Keratinocyte (primary cell): ENCODE results near the gene TMEM260. TPM values are rescaled to one million over a fixed set of nuclear protein-coding genes. Genes with fewer than 3 reads are reported as not detected.

ENCODE experiments used
- DNase-seq: peaks from one replicate; pipeline ENCODE4 v3.0.0-alpha.2; 2011; ENCODE audit warnings: low read depth, missing footprints, low spot score
- FAIRE-seq: peaks from 2 replicates; lab custom pipeline; 2011; peaks lifted over from hg19 to GRCh38; lab: Jason Lieb, UNC
- H2AFZ ChIP-seq: 2 replicates; pipeline ENCODE4 v1.6.0; 2012; ENCODE audit warnings: low read length, control low read depth, inconsistent platforms; ENCODE audit not compliant: control insufficient read depth
- H3K27ac ChIP-seq: 2 replicates; pipeline ENCODE4 v1.5.1; 2011; ENCODE audit warnings: low read length; ENCODE audit not compliant: control insufficient read depth, insufficient read depth
- H3K27me3 ChIP-seq: 3 replicates; pipeline ENCODE4 v1.6.0; 2011; ENCODE audit warnings: low read length; ENCODE audit not compliant: control insufficient read depth, insufficient read depth; ENCODE audit errors: extremely low read depth
- H3K36me3 ChIP-seq, 2 experiments: 2 replicates in 1 of 2; 3 replicates in 1 of 2; pipeline ENCODE4 v1.5.1; 2011; ENCODE audit warnings: low read length in 2 of 2, mild to moderate bottlenecking in 1 of 2; ENCODE audit not compliant: control insufficient read depth in 2 of 2, insufficient read depth in 2 of 2; ENCODE audit errors: extremely low read depth in 1 of 2
- H3K4me1 ChIP-seq: 3 replicates; pipeline ENCODE4 v1.5.1; 2011; ENCODE audit warnings: low read length; ENCODE audit not compliant: control insufficient read depth, insufficient read depth; ENCODE audit errors: extremely low read depth
- H3K4me2 ChIP-seq: 3 replicates; pipeline ENCODE4 v1.6.0; 2011; ENCODE audit warnings: low read depth, low read length; ENCODE audit not compliant: control insufficient read depth, insufficient read depth; ENCODE audit errors: extremely low read depth
- H3K4me3 ChIP-seq, 3 experiments: fragments of 200-600 bp in 1 of 3; sonication (generic) in 1 of 3; 2 replicates in 2 of 3; 3 replicates in 1 of 3; pipeline ENCODE4 v1.5.1; 2011 to 2016; ENCODE audit warnings: low read length in 3 of 3, mild to moderate bottlenecking in 3 of 3, control low read depth in 2 of 3, inconsistent platforms in 1 of 3, low read depth in 1 of 3, mixed read lengths in 1 of 3, mixed run types in 1 of 3, moderate library complexity in 1 of 3; ENCODE audit not compliant: control insufficient read depth in 2 of 3, insufficient read depth in 2 of 3; ENCODE audit errors: extremely low read depth in 1 of 3
- H3K79me2 ChIP-seq: 2 replicates; pipeline ENCODE4 v1.6.0; 2012; ENCODE audit warnings: low read length; ENCODE audit not compliant: control insufficient read depth, insufficient read depth
- H3K9ac ChIP-seq: 3 replicates; pipeline ENCODE4 v1.6.0; 2011; ENCODE audit warnings: low read length; ENCODE audit not compliant: control insufficient read depth, insufficient read depth; ENCODE audit errors: extremely low read depth
- H3K9me1 ChIP-seq: 3 replicates; pipeline ENCODE4 v1.6.0; 2011; ENCODE audit warnings: low read length; ENCODE audit not compliant: control insufficient read depth, insufficient read depth; ENCODE audit errors: extremely low read depth
- H3K9me3 ChIP-seq: 2 replicates; pipeline ENCODE4 v1.5.1; 2012; ENCODE audit warnings: low read depth, low read length; ENCODE audit not compliant: control insufficient read depth
- H4K20me1 ChIP-seq: 3 replicates; pipeline ENCODE4 v1.6.0; 2011; ENCODE audit warnings: low read length; ENCODE audit not compliant: control insufficient read depth, insufficient read depth; ENCODE audit errors: extremely low read depth
- CTCF ChIP-seq, 3 experiments: IDR thresholded peaks in 1 of 3; conservative IDR thresholded peaks in 1 of 3; optimal IDR thresholded peaks in 1 of 3; 2 replicates in 2 of 3; 3 replicates in 1 of 3; pipeline versions ENCODE3 to v1.5.1; 2011; ENCODE audit warnings: low read length in 3 of 3, mild to moderate bottlenecking in 3 of 3, moderate library complexity in 2 of 3, control low read depth in 1 of 3, inconsistent platforms in 1 of 3; ENCODE audit not compliant: insufficient read depth in 2 of 3; ENCODE audit errors: extremely low read depth in 1 of 3
- EZH2 ChIP-seq: IDR thresholded peaks from one replicate; pipeline ENCODE4 v1.6.1; 2012; ENCODE audit warnings: inconsistent platforms, mild to moderate bottlenecking, low read length, moderate library complexity
- dilution Hi-C: fragments of 300-500 bp; cut with MboI; formaldehyde crosslinking; loops from one replicate; pipeline ENCODE4 v1.7.0; 2020; ENCODE audit warnings: low sequenced_read_pairs; ENCODE audit not compliant: extremely low pct_ligation_motif_present
- polyA minus RNA-seq, 3 experiments: library from RNA; depleted of rRNA, polyadenylated mRNA; stranded (reverse); fragments of >200 nt; gene quantifications; 1 replicate in 1 of 3; 2 replicates in 1 of 3; 3 replicates in 1 of 3; pipeline ENCODE4 v1.2.3, GENCODE V29; 2011
- polyA plus RNA-seq, 5 experiments: library from polyadenylated mRNA; depleted of rRNA in 3 of 5; stranded (reverse) in 3 of 5; stranded (forward) in 1 of 5; unstranded in 1 of 5; fragments of >200 nt; gene quantifications; 1 replicate in 1 of 5; 2 replicates in 3 of 5; 3 replicates in 1 of 5; pipeline versions ENCODE4 v1.2.1 to v1.2.3, GENCODE V29; 2011 to 2012; ENCODE audit warnings: missing spikeins in 2 of 5, low read depth in 1 of 5, low replicate concordance in 1 of 5

TMEM260 gene
- polyA plus RNA-seq (8.8 to 13.1 TPM (median 11.4 TPM) in 3 replicates), polyA minus RNA-seq (10.3 to 32.4 TPM (median 25.1 TPM) in 3 replicates)
- polyA plus RNA-seq (2011; ENCODE audit: low read depth): 2.8 TPM
- 3.2 and 7.3 TPM in 2 replicates for polyA plus RNA-seq (2011; cell fraction: cytosol; rRNA removed)
- polyA plus RNA-seq (2011; cell fraction: nucleus; rRNA removed): 20.9 and 22.1 TPM in 2 replicates
- polyA plus RNA-seq (2012; ENCODE audit: low replicate concordance): 5.8 and 7.0 TPM in 2 replicates
- polyA minus RNA-seq (2011; cell fraction: cytosol; rRNA and poly(A)+ RNA removed): 11.9 TPM
- 26.7 and 41.5 TPM in 2 replicates for polyA minus RNA-seq (2011; cell fraction: nucleus; rRNA and poly(A)+ RNA removed)

- FAIRE-seq (peak; percentile 73), DNase-seq (peak; percentile 38)
- Histone ChIP-seq H3K9ac (peak within 1 kb of the TSS; percentile 86), H3K27me3 (no peaks in the 10 kb centered on the region), H3K27ac (peak within 1 kb of the TSS; percentile 84), H4K20me1 (peaks cover 5% of the 10 kb centered on the region), H3K4me1 (peaks cover 22% of the 10 kb centered on the region), H3K36me3 (no peaks in the 10 kb centered on the region), H3K9me3 (no peaks in the 10 kb centered on the region), H2AFZ (peak within 1 kb of the TSS; percentile 83), H3K9me1 (no peaks in the 10 kb centered on the region), H3K4me3 (peak within 1 kb of the TSS; percentile 74 to 88 (median 80)), H3K79me2 (peaks cover 45% of the 10 kb centered on the region), H3K4me2 (peak within 1 kb of the TSS; percentile 92)
- dilution Hi-C loops: no loop called here
- no peak for TF ChIP-seq EZH2
- peak; percentile 86 to 93 (median 89) for TF ChIP-seq CTCF (optimal IDR thresholded peaks at IDR 0.05 in 1 of 3, IDR thresholded peaks at IDR 0.05 in 1 of 3, conservative IDR thresholded peaks at IDR 0.05 in 1 of 3; ENCODE audit: extremely low read depth in 1 of 3, insufficient read depth in 2 of 3, low read length in 3 of 3)
These were observed at the start of gene TMEM260 for GRCh38 chr14:56579345-56580220. TMEM260 (plus strand) TSS chr14:56579798; CDS start chr14:56579915, 117 bp downstream.

- TF ChIP-seq EZH2: no peak
- TF ChIP-seq CTCF (optimal IDR thresholded peaks at IDR 0.05 in 1 of 3, IDR thresholded peaks at IDR 0.05 in 1 of 3, conservative IDR thresholded peaks at IDR 0.05 in 1 of 3; ENCODE audit: extremely low read depth in 1 of 3, insufficient read depth in 2 of 3, low read length in 3 of 3): no peak
- Histone ChIP-seq H3K79me2 (no peaks in the 10 kb centered on the region), H2AFZ (no peak overlapping the region), H3K4me1 (no peaks in the 10 kb centered on the region), H3K9me3 (no peaks in the 10 kb centered on the region), H4K20me1 (no peaks in the 10 kb centered on the region), H3K4me3 (no peak overlapping the region), H3K27me3 (no peaks in the 10 kb centered on the region), H3K36me3 (no peaks in the 10 kb centered on the region), H3K27ac (no peak overlapping the region), H3K9me1 (no peaks in the 10 kb centered on the region), H3K4me2 (no peak overlapping the region), H3K9ac (no peak overlapping the region)
- dilution Hi-C loops: no loop called here
- no peak for FAIRE-seq
- no peak for DNase-seq
These were observed 47.1 kb upstream of the TMEM260 start for GRCh38 chr14:56532546-56532945.
